Naive B cell (primary cell): ENCODE results near the gene CELSR1. TPM values are rescaled to one million over a fixed set of nuclear protein-coding genes. Genes with fewer than 3 reads are reported as not detected.
"Not testable (repeated sequence)": the region's sequence is repeated elsewhere in the genome, so short reads cannot be mapped to it uniquely, and the experiment has no call there.

ENCODE experiments used
- ATAC-seq, 2 donors: fragments of 150-1000 bp; cut with Tn5 transposase; 2 replicates each; pipeline ENCODE4 v1.10.0; 2021; ENCODE audit warnings: low read depth in 2 of 2, mild to moderate bottlenecking in 2 of 2, moderate library complexity in 2 of 2
- DNase-seq: peaks from one replicate; pipeline ENCODE4 v3.0.0; 2022
- H3K27ac Mint-ChIP-seq, 6 donors: one replicate each; pipeline ENCODE4 v1.8.0; 2020 to 2022; ENCODE audit warnings: mild to moderate bottlenecking in 6 of 6, mixed read lengths in 6 of 6, moderate library complexity in 5 of 6, inconsistent platforms in 2 of 6
- H3K27me3 Mint-ChIP-seq, 3 donors: one replicate each; pipeline ENCODE4 v1.8.0; 2021 to 2022; ENCODE audit warnings: mixed read lengths in 3 of 3, mild to moderate bottlenecking in 1 of 3
- H3K36me3 Mint-ChIP-seq, 2 donors: one replicate each; pipeline ENCODE4 v1.8.0; 2020 to 2022; ENCODE audit warnings: mixed read lengths in 2 of 2, inconsistent platforms in 1 of 2, mild to moderate bottlenecking in 1 of 2
- H3K4me1 Mint-ChIP-seq, 3 donors: one replicate each; pipeline ENCODE4 v1.8.0; 2020 to 2022; ENCODE audit warnings: mixed read lengths in 3 of 3, inconsistent platforms in 1 of 3, mild to moderate bottlenecking in 1 of 3, moderate library complexity in 1 of 3
- H3K4me3 Mint-ChIP-seq, 8 donors: one replicate each; pipeline ENCODE4 v1.8.0; 2020 to 2022; ENCODE audit warnings: mild to moderate bottlenecking in 8 of 8, mixed read lengths in 8 of 8, moderate library complexity in 8 of 8, inconsistent platforms in 2 of 8
- H3K9me3 Mint-ChIP-seq, 7 donors: one replicate each; pipeline ENCODE4 v1.8.0; 2020 to 2022; ENCODE audit warnings: mixed read lengths in 7 of 7, mild to moderate bottlenecking in 5 of 7, inconsistent platforms in 2 of 7, moderate library complexity in 1 of 7
- polyA plus RNA-seq, 6 donors: library from polyadenylated mRNA; unstranded; fragments of 300-500 nt; fragmentation: Illumina TruSeq; gene quantifications; one replicate each; pipeline ENCODE4 v1.2.3, GENCODE V29; 2021; ENCODE audit warnings: low read depth in 6 of 6

Gene CELSR1
- polyA plus RNA-seq, 6 donors from 2014 or later, result 0.94 to 3.9 (median 2.1) TPM

- peaks cover 7 to 50% (median 42%) of the 10 kb centered on the region in 3 donors for H3K27me3 Mint-ChIP-seq
- H3K4me3 Mint-ChIP-seq, result peak overlapping the region in 2 of 8 donors; percentile 2 to 40
- ATAC-seq, result no peak
- H3K9me3 Mint-ChIP-seq, result no peaks in the 10 kb centered on the region
- peaks cover 5 to 10% (median 8%) of the 10 kb centered on the region in 3 donors for H3K4me1 Mint-ChIP-seq
- H3K36me3 Mint-ChIP-seq, result no peaks in the 10 kb centered on the region
- DNase-seq, result no peak
- H3K27ac Mint-ChIP-seq, result peak overlapping the region in 1 of 6 donors; percentile 81
These were observed 32.8 kb downstream of the CELSR1 start for GRCh38 chr22:46504584-46504983.

GRCh38 chr22:46502440-46503175 is 34.8 kb downstream of the CELSR1 start:
- Mint-ChIP-seq H3K4me3 (no peak overlapping the region), H3K4me1 (peaks cover 5 to 17% (median 10%) of the 10 kb centered on the region in 3 donors), H3K27me3 (peaks cover 13 to 58% (median 39%) of the 10 kb centered on the region in 3 donors), H3K36me3 (no peaks in the 10 kb centered on the region), H3K27ac (no peak overlapping the region), H3K9me3 (no peaks in the 10 kb centered on the region)
- ATAC-seq (no peak), DNase-seq (no peak)

- peaks cover 5 to 16% (median 9%) of the 10 kb centered on the region in 3 donors for H3K4me1 Mint-ChIP-seq
- H3K36me3 Mint-ChIP-seq, result no peaks in the 10 kb centered on the region
- no peaks in the 10 kb centered on the region for H3K9me3 Mint-ChIP-seq
- no peak overlapping the region for H3K27ac Mint-ChIP-seq
- no peak for ATAC-seq
- no peak overlapping the region for H3K4me3 Mint-ChIP-seq
- DNase-seq, result no peak
- peaks cover 13 to 61% (median 44%) of the 10 kb centered on the region in 3 donors for H3K27me3 Mint-ChIP-seq
These were observed 35.7 kb downstream of the CELSR1 start for GRCh38 chr22:46501701-46502100.

- not testable (repeated sequence) for H3K4me3 Mint-ChIP-seq, H3K36me3 Mint-ChIP-seq
These were observed 36.2 kb downstream of the CELSR1 start for GRCh38 chr22:46501265-46501664.

GRCh38 chr22:46500201-46500600 is 37.2 kb downstream of the CELSR1 start:
- H3K27ac Mint-ChIP-seq, result no peak overlapping the region
- DNase-seq (no peak), ATAC-seq (no peak)
- no peaks in the 10 kb centered on the region for H3K36me3 Mint-ChIP-seq
- peaks cover 9 to 64% (median 44%) of the 10 kb centered on the region in 3 donors for H3K27me3 Mint-ChIP-seq
- H3K9me3 Mint-ChIP-seq, result no peaks in the 10 kb centered on the region
- no peak overlapping the region for H3K4me3 Mint-ChIP-seq
- H3K4me1 Mint-ChIP-seq, result peaks cover 5 to 10% (median 5%) of the 10 kb centered on the region in 3 donors

More at GRCh38 chr22:46501265-46501664, 36.2 kb downstream of the CELSR1 start:
- H3K4me1 Mint-ChIP-seq, result peaks cover 5 to 12% (median 5%) of the 10 kb centered on the region in 3 donors
- DNase-seq, H3K9me3 Mint-ChIP-seq, ATAC-seq, H3K27ac Mint-ChIP-seq: not testable (repeated sequence)
- peaks cover 9 to 61% (median 44%) of the 10 kb centered on the region in 3 donors for H3K27me3 Mint-ChIP-seq

- H3K27ac Mint-ChIP-seq, result no peak overlapping the region
- H3K4me3 Mint-ChIP-seq, result no peak overlapping the region
- no peaks in the 10 kb centered on the region for H3K9me3 Mint-ChIP-seq
- peaks cover 9 to 67% (median 44%) of the 10 kb centered on the region in 3 donors for H3K27me3 Mint-ChIP-seq
- H3K36me3 Mint-ChIP-seq, result no peaks in the 10 kb centered on the region
- peaks cover 5 to 10% (median 5%) of the 10 kb centered on the region in 3 donors for H3K4me1 Mint-ChIP-seq
- ATAC-seq, result no peak
- DNase-seq, result no peak
These were observed 37.6 kb downstream of the CELSR1 start for GRCh38 chr22:46499805-46500189.

- DNase-seq (no peak), ATAC-seq (no peak)
- Mint-ChIP-seq H3K27me3 (peaks cover 12 to 27% (median 14%) of the 10 kb centered on the region in 3 donors), H3K4me1 (no peaks in the 10 kb centered on the region), H3K27ac (peak overlapping the region in 1 of 6 donors; percentile 7), H3K9me3 (no peaks in the 10 kb centered on the region), H3K36me3 (peaks cover 0 to 4% of the 10 kb centered on the region in 2 donors), H3K4me3 (peak overlapping the region in 1 of 8 donors; percentile 18)
These were observed 45.5 kb downstream of the CELSR1 start for GRCh38 chr22:46491946-46492345.

- no peak for ATAC-seq
- Mint-ChIP-seq H3K27ac (no peak overlapping the region), H3K4me3 (no peak overlapping the region), H3K36me3 (peaks cover 0 to 4% of the 10 kb centered on the region in 2 donors), H3K27me3 (peaks cover 12 to 27% (median 18%) of the 10 kb centered on the region in 3 donors), H3K9me3 (no peaks in the 10 kb centered on the region), H3K4me1 (peaks cover 0 to 2% (median 0%) of the 10 kb centered on the region in 3 donors)
- no peak for DNase-seq
These were observed 46.9 kb downstream of the CELSR1 start for GRCh38 chr22:46490538-46490937.

- H3K4me1 Mint-ChIP-seq, result peaks cover 0 to 6% (median 0%) of the 10 kb centered on the region in 3 donors
- no peak overlapping the region for H3K27ac Mint-ChIP-seq
- DNase-seq (no peak), ATAC-seq (no peak)
- no peaks in the 10 kb centered on the region for H3K9me3 Mint-ChIP-seq
- peaks cover 0 to 3% of the 10 kb centered on the region in 2 donors for H3K36me3 Mint-ChIP-seq
- no peak overlapping the region for H3K4me3 Mint-ChIP-seq
- H3K27me3 Mint-ChIP-seq, result peaks cover 4 to 21% (median 16%) of the 10 kb centered on the region in 3 donors
These were observed 50.3 kb downstream of the CELSR1 start for GRCh38 chr22:46486996-46487717.

- H3K4me1 Mint-ChIP-seq, result peaks cover 0 to 6% (median 0%) of the 10 kb centered on the region in 3 donors
- H3K4me3 Mint-ChIP-seq, result no peak overlapping the region
These were observed 52.4 kb downstream of the CELSR1 start for GRCh38 chr22:46484861-46485595.

GRCh38 chr22:46484156-46484860 is 53.1 kb downstream of the CELSR1 start:
- Mint-ChIP-seq H3K4me3 (no peak overlapping the region), H3K36me3 (no peaks in the 10 kb centered on the region), H3K27me3 (peaks cover 0 to 23% (median 22%) of the 10 kb centered on the region in 3 donors), H3K4me1 (peaks cover 0 to 6% (median 0%) of the 10 kb centered on the region in 3 donors), H3K9me3 (peaks cover 0 to 1% (median 0%) of the 10 kb centered on the region in 7 donors), H3K27ac (no peak overlapping the region)
- no peak for DNase-seq
- no peak for ATAC-seq

More at GRCh38 chr22:46484861-46485595, 52.4 kb downstream of the CELSR1 start:
- DNase-seq (no peak), ATAC-seq (no peak)
- Mint-ChIP-seq H3K36me3 (no peaks in the 10 kb centered on the region), H3K27me3 (peaks cover 0 to 21% (median 20%) of the 10 kb centered on the region in 3 donors), H3K9me3 (peaks cover 0 to 1% (median 0%) of the 10 kb centered on the region in 7 donors), H3K27ac (no peak overlapping the region)

GRCh38 chr22:46483353-46483752 is 54.1 kb downstream of the CELSR1 start:
- Mint-ChIP-seq H3K4me3 (peak overlapping the region in 1 of 8 donors; percentile 60), H3K36me3 (no peaks in the 10 kb centered on the region), H3K4me1 (peaks cover 0 to 6% (median 0%) of the 10 kb centered on the region in 3 donors), H3K27me3 (peaks cover 0 to 30% (median 27%) of the 10 kb centered on the region in 3 donors), H3K9me3 (peaks cover 0 to 1% (median 0%) of the 10 kb centered on the region in 7 donors), H3K27ac (no peak overlapping the region)
- ATAC-seq (no peak), DNase-seq (no peak)
